HFF-Myc (cell line): ENCODE measurements around the gene MAST1.

ENCODE experiments used
- DNase-seq: peaks from one replicate; pipeline ENCODE4 v3.0.0-alpha.2; 2011; ENCODE audit warnings: low read depth; ENCODE audit errors: extremely low read depth
- H3K4me3 ChIP-seq: replicated peaks from 2 replicates; pipeline ENCODE4 v1.5.1; 2011; ENCODE audit warnings: low read depth, mild to moderate bottlenecking, control low read depth, low read length
- CTCF ChIP-seq: IDR thresholded peaks from 2 replicates; pipeline ENCODE4 v1.5.1; 2012; ENCODE audit warnings: mild to moderate bottlenecking, low read depth, low read length, control low read depth; ENCODE audit errors: missing control alignments

MAST1 gene

GRCh38 chr19:12875086-12875485, 36.8 kb downstream of the MAST1 start:
- TF ChIP-seq CTCF = no peak
- no peak overlapping the region for H3K4me3 ChIP-seq
- DNase-seq = no peak

- no peak for TF ChIP-seq CTCF
- DNase-seq = no peak
- peak overlapping the region; percentile 71 for H3K4me3 ChIP-seq
Measured at GRCh38 chr19:12880551-12881171, 42.3 kb downstream of the MAST1 start.

GRCh38 chr19:12881172-12881808, 43.0 kb downstream of the MAST1 start, which contains the start of gene DNASE2:
Gene DNASE2, minus strand, starts transcription at chr19:12881449. Its CDS starts 74 bp downstream, at chr19:12881375.
- peak; percentile 71 for DNase-seq
- H3K4me3 ChIP-seq = peak within 1 kb of the TSS; percentile 71
- no peak for TF ChIP-seq CTCF

- DNase-seq = no peak
- TF ChIP-seq CTCF = no peak
- H3K4me3 ChIP-seq = no peak overlapping the region
Measured at GRCh38 chr19:12882589-12882988, 44.3 kb downstream of the MAST1 start.

GRCh38 chr19:12884202-12884601, 45.9 kb downstream of the MAST1 start:
- no peak for TF ChIP-seq CTCF

GRCh38 chr19:12884627-12884925, 46.3 kb downstream of the MAST1 start:
- no peak overlapping the region for H3K4me3 ChIP-seq
- TF ChIP-seq CTCF = no peak
- DNase-seq = no peak

More at GRCh38 chr19:12884202-12884601, 45.9 kb downstream of the MAST1 start:
- no peak overlapping the region for H3K4me3 ChIP-seq
- DNase-seq = no peak
